HG02885 (cell line): ENCODE results near the gene GSX1.
"Not testable (repeated sequence)": the region's sequence is repeated elsewhere in the genome, so short reads cannot be mapped to it uniquely, and the experiment has no call there.

Source experiments
- ATAC-seq: cut with Tn5 transposase; IDR thresholded peaks from one replicate; pipeline ENCODE4 v1.9.1; 2021; ENCODE audit warnings: mild to moderate bottlenecking; ENCODE audit not compliant: unreplicated experiment, poor library complexity

GSX1 gene

DNA sequence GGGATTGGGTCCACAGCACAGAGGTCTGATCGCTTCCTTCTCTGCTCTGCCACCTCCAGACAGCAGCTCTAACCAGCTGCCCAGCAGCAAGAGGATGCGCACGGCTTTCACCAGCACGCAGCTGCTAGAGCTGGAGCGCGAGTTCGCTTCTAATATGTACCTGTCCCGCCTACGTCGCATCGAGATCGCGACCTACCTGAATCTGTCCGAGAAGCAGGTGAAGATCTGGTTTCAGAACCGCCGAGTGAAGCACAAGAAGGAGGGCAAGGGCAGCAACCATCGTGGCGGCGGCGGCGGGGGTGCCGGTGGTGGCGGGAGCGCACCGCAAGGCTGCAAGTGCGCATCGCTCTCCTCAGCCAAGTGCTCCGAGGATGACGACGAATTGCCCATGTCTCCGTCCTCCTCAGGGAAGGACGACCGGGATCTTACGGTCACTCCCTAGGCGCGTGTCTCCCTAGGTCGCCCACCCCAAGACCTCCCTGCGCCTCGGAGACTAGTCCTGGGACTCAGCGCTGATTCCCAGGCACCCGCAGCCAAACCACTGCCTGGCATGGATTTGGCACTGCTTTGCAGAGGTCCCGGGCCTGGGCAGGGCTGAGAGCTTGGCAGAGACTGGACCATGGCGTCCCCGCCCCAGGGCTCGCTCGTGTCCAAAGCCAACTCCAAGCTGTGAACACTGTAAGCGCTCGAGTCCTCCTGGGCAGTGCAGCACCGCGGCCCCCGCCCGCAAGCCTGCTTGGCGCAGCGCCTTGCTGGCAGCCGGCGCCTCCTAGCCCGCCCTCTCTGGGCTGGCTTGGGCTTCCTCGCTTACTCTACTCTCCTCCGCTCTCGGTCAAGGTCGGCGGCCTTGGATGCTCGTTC lies 1.5 kb downstream of the GSX1 start:
- no peak for ATAC-seq

GRCh38 chr13:27794368-27794691 lies 2.0 kb downstream of the GSX1 start:
- ATAC-seq: no peak

DNA sequence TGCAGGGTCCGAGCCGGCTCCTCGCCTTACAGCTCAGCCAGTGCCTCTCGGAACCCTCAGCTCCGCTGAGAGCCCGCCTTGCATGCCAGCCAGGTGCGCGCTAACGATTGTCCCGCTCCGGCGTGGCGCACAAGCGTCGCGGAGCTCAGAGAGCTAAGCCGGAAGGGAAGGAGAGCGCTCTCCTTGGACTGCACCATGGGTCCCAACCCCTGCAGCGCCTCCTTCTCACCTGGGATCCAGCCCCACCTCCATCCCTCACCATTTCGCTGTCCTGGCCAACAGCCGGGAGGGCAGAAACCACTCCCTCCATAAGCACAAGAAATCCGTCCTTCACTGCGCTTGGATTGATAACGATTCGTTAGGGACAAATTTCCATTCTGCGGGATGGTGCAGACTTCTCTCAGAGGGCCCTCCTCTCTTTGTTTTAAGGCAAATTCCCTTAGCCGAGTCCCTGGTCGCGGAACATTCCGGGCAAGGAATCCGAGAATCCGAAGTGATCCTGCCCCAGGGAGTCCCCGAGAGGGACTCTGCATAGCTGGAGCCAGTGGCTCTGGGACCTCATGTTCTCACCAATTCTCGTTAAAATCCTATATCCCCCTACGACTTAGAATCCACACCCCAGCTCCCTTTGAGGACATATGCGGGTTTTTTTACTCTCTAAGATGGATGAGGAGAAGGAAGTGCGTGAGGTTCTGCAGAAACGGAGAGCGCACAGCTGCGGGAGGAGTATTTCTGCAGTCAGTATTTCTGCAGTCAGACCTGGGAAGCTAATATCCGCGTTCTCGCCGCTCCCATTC lies 2.8 kb downstream of the GSX1 start:
- ATAC-seq: no peak

DNA sequence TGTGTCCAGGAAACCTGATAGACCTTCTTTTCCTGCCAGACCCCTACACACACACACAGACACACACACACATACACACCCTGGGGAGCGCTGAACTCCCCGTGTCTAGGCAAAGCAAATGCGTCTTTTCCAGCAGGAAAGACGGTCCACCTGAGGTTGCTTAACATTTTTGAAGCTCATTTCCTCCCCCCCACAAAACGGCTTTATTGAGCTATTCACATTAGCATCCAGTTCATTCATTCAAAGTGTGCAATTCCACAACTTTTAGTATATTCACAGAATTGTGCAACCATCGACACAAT lies 3.4 kb downstream of the GSX1 start:
- no peak for ATAC-seq

- no peak for ATAC-seq
Measured at GRCh38 chr13:27796544-27797227, 4.4 kb downstream of the GSX1 start.

- no peak for ATAC-seq
Measured at GRCh38 chr13:27797228-27797624, 4.9 kb downstream of the GSX1 start.

DNA sequence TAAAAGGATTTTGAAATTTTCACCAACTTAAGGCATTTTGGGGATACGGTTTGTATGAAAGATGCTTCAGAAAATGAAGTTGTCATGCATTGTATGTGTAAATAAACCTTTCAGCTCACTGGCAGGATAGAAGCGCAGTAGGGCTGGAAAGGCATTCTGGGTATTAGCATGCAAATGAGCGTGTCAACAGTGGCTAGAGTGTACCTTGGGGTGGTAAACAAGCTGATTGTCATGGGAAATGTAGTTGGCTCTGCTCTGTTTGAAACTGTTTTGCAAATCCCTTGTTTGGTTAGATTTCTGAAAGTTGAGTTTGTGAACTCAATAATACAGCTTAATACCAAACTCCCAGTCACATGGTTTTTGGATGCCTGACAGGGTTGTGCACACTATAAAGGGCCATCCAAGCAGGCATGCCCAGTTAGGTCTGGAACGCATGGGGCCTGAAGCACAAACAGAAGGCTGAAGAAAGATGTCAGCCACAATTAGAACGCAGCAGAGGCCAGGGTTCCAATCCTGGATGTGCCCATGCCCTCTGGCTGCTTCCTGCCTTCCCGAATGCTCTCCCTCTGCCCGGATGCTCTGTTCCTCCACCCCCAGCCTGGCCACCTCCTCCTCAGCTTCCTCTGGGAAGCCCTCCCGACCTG lies 14.6 kb downstream of the GSX1 start:
- no peak for ATAC-seq

- no peak for ATAC-seq
Measured at GRCh38 chr13:27808851-27809550, 16.7 kb downstream of the GSX1 start.

GRCh38 chr13:27810009-27810408 lies 17.7 kb downstream of the GSX1 start:
- no peak for ATAC-seq

DNA sequence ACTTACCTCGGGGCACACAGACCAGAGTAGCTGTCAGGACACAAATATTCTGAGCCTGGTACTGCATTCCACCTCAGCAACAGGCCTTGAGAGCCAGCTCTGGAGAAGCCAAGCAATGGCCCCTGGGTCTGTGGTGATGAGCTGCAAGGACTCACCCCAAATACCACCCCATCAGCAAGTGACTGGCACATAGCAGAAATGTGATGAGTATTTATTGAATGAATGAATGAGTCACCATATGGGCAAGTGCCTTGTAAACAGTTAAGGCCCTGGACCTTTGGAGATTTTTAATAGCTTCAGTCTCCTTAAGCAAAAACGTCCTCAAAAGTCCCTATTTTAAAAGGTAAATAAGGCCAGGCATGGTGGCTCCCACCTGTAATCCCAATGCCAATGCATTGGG lies 18.2 kb downstream of the GSX1 start:
- no peak for ATAC-seq

DNA sequence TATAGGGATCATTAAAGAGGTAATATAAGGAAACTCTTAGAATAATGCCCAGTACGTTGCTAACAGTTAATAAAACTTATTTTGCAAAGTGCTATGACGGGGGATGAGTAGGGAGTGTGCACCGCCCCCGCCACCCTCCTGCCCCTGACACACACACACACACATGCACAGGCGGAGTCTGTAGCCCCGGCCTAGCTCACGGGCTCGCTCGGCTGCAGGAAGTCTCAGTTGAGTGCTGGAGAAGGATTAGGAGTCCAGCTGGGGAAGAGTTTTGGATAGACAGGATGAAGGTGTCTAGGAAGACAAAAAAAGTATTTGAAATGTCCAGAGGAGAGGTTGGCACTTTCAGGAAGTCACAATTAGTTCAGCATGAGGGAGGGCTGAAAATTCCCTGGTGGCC lies 21.5 kb downstream of the GSX1 start:
- no peak for ATAC-seq

DNA sequence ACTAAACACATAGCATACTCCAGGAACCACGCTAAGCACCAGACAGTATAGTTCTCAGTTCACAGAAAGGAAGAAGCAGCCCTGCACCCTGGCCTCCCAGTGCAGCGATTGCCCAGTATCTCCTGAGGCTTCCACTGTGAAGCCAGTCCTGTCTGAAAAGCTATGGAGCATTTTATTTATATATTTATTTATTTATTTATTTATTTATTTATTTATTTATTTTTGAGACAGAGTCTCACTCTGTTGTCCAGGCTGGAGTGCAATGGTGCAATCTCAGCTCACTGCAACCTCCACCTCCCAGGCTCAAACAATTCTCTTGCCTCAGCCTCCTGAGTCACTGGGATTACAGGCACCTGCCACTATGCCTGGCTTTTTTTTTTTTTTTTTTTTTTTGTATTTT lies 25.5 kb downstream of the GSX1 start:
- ATAC-seq: not testable (repeated sequence)

- no peak for ATAC-seq
Measured at GRCh38 chr13:27820524-27821482, 28.5 kb downstream of the GSX1 start.

DNA sequence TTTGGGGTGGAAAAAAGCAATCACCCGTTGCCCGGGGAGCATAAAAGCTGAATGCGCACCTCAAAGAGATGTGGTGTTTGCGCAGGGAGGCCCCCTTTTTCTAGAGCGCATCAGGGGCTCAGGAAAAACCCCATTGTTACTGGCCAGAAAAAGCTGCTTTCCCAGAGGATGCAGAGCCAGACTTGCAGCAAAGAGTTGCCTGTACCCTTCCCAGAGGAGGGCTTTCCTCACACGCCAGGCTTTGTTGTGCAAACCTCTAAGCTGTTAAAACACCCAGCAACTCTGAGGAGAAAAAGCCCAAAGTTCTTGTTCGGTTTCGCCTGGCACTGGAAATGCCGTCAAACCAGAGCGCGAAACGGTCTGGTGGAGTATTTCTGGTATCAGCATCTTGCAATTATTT lies 29.3 kb downstream of the GSX1 start:
- ATAC-seq: no peak

DNA sequence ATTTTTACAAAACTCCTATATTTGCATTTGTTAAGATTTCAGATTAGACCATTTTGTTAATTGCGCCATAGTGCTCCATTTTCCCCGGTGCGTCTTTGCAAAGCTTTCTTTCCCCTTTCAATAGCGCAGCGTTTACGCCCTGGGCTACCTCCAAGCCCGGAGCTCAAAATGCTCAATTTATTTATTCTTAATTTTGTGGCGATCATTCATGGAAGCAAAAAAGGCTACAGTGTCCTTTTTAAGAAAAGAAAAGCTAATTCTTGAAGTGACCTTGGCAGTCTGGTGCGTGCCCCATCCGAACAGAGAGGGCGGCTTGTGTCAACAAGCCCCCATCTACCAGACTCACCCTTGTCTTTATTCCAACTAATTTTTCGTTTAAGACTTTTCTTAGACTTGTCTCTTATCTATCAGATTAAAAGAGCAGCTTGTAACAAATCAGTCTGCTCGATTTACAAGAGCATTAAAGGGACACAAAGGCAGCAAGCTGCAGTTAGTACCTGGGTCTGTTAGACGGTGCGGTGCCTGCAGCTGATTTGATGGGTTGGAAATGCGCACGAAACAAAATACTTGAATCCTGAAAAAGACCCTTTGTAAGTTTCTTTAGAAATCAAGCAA lies 30.1 kb downstream of the GSX1 start:
- ATAC-seq: no peak

- ATAC-seq: no peak
Measured at GRCh38 chr13:27822873-27823311, 30.6 kb downstream of the GSX1 start.

DNA sequence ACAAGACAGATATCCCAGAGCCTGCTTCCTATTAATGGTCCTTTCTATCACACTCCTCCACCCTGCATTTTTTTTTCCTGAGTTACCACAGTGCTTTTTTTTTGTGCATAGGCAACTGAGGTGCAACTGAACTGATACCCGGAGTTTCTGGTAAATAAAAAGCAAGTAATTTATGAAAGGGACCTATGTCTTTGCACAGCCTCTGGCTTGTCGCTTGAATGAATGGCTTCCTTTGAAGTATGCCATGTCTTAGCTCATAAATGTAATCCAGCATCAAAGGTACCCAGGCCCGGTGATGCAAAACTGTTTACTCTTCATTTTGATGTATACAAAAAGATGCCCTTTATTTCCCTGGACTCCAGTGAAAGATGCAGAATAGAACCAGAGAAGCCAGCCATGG lies 31.8 kb downstream of the GSX1 start:
- no peak for ATAC-seq

DNA sequence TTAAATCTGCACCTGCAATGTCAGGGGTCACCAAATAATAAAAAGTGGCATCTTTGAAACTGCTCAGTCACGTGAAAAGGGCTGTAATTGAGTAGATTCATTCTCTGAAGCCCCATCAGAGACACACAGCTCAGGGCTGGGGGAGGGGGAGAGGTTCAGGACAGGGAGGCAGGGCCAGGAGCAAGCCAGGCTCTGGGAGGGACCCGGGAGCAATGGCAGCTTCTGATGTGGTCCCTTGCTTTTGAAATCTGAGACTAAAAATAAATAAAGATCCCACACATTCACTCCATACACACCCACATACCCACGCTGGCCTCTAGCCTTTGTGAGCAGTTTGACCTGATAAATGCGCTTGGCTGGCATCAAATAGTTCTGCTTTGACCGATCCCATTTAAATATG lies 32.8 kb downstream of the GSX1 start:
- ATAC-seq: no peak
